ENCODE results near the gene CIAPIN1. TPM values are rescaled to one million over a fixed set of nuclear protein-coding genes. Genes with fewer than 3 reads are reported as not detected.
A peak's percentile ranks its signal among the peaks of the same experiment; 100 is the strongest.

The CIAPIN1 gene
- 10 to 100 TPM; 44.5 to 74.9 (median 58.4) TPM for total RNA-seq

- peak; percentile 96 to 99 (median 99) for ATAC-seq (replicated peaks in 6 of 8)
- WGBS, 10 experiments, result 0 to 10% (median 0%) methylated on average over 1 to 9 of the region's 68 CpGs; no CpG with 5 or more reads in 3 of the 10 experiments
- in situ Hi-C loops (cut with MboI; ENCODE audit: low pct_unique_long_range_greater_than_20kb in 2 of 9, low sequenced_read_pairs in 9 of 9, unreplicated experiment in 9 of 9), result no loop called here
- Histone ChIP-seq H3K27ac (peak within 1 kb of the TSS; percentile 81 to 89), H3K4me1 (replicated peaks in 1 of 2) (peaks cover 11 to 16% of the 10 kb centered on the region in 2 donors), H3K4me3 (peak within 1 kb of the TSS; percentile 64 to 94 (median 77))
Measured at GRCh38 chr16:57447186-57447962, at the start of gene CIAPIN1, which contains the start of gene COQ9. Gene CIAPIN1, minus strand, starts transcription at chr16:57447385. Its CDS starts 6,457 bp downstream, at chr16:57440928. Gene COQ9, plus strand, starts transcription at chr16:57447479. Its CDS starts 27 bp downstream, at chr16:57447506.

DNA sequence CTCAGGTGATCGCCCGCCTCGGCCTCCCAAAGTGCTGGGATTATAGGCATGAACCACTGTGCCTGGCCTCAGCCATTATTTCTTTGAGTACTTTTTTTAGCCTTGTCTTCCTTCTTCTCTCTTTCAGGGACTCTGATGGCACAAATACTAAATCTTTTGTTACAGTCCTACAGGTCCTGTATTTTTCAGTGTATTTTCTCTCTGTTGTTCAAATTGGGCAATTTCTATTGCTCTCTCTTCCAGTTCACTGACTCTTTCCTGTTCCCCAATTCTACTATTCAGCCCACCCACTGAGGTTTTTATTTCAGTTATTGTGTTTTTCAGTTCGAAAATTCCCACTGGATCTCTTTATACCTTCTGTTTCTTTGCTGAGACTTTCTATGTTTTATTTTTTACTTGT, 46.6 kb upstream of the CIAPIN1 start:
- in situ Hi-C loops (cut with MboI; ENCODE audit: low pct_unique_long_range_greater_than_20kb in 2 of 9, low sequenced_read_pairs in 9 of 9, unreplicated experiment in 9 of 9), result no loop called here
- Histone ChIP-seq H3K4me3 (no peak overlapping the region), H3K27ac (no peak overlapping the region), H3K4me1 (replicated peaks in 1 of 2) (peaks cover 5 to 6% of the 10 kb centered on the region in 2 donors)
- 0 to 80% (median 34%) methylated on average over 1 to 4 of the region's 4 CpGs for WGBS, 10 experiments
- ATAC-seq (replicated peaks in 6 of 8), result no peak

DNA sequence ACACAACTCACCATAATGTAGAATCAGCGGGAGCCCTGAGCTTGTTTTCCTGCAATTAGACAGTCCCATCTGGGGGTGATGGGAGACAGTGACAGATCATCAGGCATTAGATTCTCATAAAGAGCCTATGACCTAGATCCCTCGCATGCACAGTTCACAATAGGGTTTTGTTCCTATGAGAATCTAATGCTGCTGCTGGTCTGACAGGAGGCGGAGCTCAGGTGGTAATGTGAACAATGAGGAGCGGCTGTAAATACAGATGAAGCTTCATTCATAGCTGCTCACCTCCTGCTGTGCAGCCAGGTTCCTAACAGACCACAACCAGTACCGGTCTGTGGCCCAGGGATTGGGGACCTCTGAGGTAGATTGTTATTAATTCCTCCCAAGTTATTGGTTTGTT, 42.0 kb upstream of the CIAPIN1 start:
- Histone ChIP-seq H3K27ac (no peak overlapping the region), H3K4me3 (no peak overlapping the region), H3K4me1 (replicated peaks in 1 of 2) (peaks cover 5 to 8% of the 10 kb centered on the region in 2 donors)
- WGBS, 10 experiments, result 73 to 100% (median 100%) methylated on average over 1 to 3 of the region's 5 CpGs; no CpG with 5 or more reads in 3 of the 10 experiments
- in situ Hi-C loops (cut with MboI; ENCODE audit: low pct_unique_long_range_greater_than_20kb in 2 of 9, low sequenced_read_pairs in 9 of 9, unreplicated experiment in 9 of 9), result no loop called here
- ATAC-seq (replicated peaks in 6 of 8), result no peak

DNA sequence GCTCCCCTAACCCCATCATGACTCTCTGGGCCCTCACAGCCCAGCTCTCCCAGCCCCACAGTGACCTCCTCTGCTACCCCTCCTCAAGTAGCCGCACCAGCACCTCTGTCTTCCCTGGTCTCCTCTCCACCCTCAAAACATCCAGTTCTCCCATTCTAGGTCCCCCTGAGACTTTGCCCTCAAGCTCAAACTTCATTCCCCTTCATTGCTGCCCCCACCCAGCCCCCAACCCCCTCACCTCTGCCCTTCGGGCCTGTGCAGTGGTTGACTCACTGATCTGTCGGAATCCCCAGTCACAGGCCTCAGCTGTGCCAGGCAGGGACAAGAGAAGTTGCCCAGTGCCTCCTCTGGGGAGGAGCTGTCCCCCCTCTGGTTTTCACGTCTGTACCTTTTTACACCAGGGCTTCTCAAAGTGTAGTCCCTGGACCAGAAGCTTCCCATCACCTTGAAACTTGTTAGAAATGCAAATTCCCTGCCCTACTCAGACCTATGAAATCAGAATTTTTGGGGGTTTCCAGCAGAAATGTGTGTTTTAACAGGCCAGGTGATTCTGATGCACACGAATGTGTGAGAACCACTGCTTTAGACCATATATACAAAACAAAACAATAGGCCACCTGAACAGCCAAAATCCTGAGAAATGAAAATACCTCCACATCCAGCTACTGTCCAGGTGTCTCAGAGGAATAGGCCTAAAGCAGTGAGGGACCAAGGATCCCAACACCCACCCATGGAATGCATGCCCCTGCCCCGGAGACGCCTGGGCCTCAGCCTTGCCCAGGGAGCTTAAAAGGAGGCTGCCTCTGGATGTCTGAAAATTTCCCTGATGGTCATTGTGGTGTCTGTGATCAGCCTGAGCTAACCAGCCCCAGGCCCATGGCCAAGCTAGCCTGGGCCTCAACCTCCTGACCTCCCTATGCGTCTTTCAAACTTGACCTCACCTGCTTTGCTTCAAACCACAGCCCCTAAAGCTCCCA, 40.0 kb upstream of the CIAPIN1 start:
- WGBS, 10 experiments, result 67 to 100% (median 90%) methylated on average over 2 to 3 of the region's 8 CpGs; no CpG with 5 or more reads in 5 of the 10 experiments
- no peak overlapping the region for H3K27ac ChIP-seq
- ATAC-seq (replicated peaks in 6 of 8), result no peak
- H3K4me1 ChIP-seq (replicated peaks in 1 of 2), result peaks cover 5 to 8% of the 10 kb centered on the region in 2 donors
- H3K4me3 ChIP-seq, result peak overlapping the region; percentile 42 to 74 (median 56)
- in situ Hi-C loops (cut with MboI; ENCODE audit: low pct_unique_long_range_greater_than_20kb in 2 of 9, low sequenced_read_pairs in 9 of 9, unreplicated experiment in 9 of 9), result no loop called here

- Histone ChIP-seq H3K27ac (no peak within 1 kb of the TSS), H3K4me3 (peak within 1 kb of the TSS; percentile 42 to 74 (median 56)), H3K4me1 (replicated peaks in 1 of 2) (peaks cover 5 to 8% of the 10 kb centered on the region in 2 donors)
- peak; percentile 94 to 99 (median 95) for ATAC-seq (replicated peaks in 6 of 8)
- in situ Hi-C loops (cut with MboI; ENCODE audit: low pct_unique_long_range_greater_than_20kb in 2 of 9, low sequenced_read_pairs in 9 of 9, unreplicated experiment in 9 of 9), result no loop called here
- no CpG with 5 or more reads among the region's 73 CpGs for WGBS, 10 experiments
Measured at GRCh38 chr16:57485916-57486857, 39.0 kb upstream of the CIAPIN1 start, which contains the start of gene DOK4. Gene DOK4, minus strand, starts transcription at chr16:57486493. Its CDS starts 6,986 bp downstream, at chr16:57479507.

DNA sequence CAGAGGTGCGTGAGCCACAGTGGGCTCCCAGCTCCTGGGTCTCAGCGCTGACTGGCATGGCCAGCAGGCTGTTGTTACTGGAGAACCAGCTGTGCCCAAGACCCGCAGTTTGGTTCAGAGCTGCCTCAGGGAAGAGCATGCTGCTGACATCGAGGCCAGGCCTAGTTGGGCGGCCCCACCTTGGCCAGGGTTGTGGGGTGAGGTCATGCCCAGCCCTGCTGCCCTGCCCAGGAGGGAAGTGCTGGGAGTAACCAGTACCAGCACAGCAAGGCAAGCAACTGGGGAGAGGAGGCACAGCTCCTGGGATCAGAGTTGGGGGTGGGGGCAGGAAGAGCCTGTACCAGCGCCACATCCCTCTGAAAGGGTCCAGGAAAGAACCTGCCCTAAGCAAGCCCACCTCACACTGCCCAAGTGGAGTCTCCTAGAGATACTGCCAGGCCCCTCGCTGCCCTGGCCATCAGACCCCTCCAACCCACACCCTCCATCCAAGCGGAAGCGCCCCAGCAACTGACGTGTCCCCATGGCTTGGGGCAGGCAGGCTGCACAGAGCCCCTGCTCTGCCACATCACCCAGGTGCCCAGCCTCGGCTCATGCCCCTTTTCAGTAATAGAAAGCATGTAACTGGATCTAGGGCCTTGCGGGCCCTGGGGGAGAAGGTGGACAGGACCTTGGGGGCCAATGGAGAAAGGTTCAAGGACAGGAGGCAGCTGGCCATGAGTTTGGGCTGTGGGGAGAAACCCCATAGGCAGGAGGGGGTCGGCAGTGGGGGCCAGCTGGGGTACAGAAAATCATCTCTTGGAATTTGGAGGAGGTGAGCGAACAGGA, 38.1 kb upstream of the CIAPIN1 start:
- in situ Hi-C loops (cut with MboI; ENCODE audit: low pct_unique_long_range_greater_than_20kb in 2 of 9, low sequenced_read_pairs in 9 of 9, unreplicated experiment in 9 of 9), result no loop called here
- no peak overlapping the region for H3K27ac ChIP-seq
- peak in 2 of 8 experiments; percentile 10 to 16 for ATAC-seq (replicated peaks in 6 of 8)

GRCh38 chr16:57484515-57485005, 37.4 kb upstream of the CIAPIN1 start:
- no peak overlapping the region for H3K27ac ChIP-seq

More for the DNA sequence above, 38.1 kb upstream of the CIAPIN1 start:
- Histone ChIP-seq H3K4me3 (peak overlapping the region; percentile 42 to 74 (median 56)), H3K4me1 (replicated peaks in 1 of 2) (peaks cover 7 to 10% of the 10 kb centered on the region in 2 donors)
- 44 to 100% (median 89%) methylated on average over 1 to 9 of the region's 14 CpGs; no CpG with 5 or more reads in 4 of the 10 experiments for WGBS, 10 experiments

DNA sequence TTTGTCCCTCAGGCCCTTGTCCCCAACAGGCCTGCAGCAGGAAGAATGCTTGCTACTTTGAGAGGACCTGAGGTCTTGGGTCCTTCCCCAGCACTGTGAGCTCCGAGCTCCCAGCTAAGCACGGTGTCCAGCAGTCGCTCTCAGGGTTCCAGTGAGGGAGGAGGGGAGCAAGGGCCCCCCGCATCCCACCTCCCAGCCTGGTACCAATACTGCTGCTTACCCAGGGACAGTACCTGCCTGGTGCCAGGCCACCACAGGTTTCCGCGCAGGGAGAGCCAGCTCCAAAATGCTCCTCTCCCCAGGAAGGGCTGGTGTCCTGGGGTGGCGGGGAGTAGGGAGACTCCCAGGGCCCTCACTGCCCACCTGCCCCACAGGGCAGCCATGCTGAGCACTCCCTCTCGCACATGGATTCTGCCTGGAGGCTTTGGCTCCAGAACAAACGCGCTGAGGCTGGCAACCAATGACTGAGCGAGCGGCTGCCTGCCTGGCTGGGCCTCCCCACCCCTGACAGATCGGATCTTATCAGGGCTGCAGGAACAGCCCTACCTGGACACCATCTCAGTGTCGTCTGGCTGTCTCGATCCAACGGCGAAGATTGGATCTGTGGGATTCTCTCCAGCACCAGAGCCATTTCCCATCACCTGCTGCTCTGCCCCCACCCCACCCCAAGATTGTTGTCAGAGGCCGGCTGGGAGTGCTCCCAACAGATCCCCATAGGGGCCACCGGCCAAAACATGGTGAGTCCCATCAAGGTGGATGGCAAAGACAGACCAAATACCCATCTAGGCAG, 36.7 kb upstream of the CIAPIN1 start:
- H3K4me3 ChIP-seq, result no peak overlapping the region
- 60 to 97% (median 80%) methylated on average over 1 to 9 of the region's 19 CpGs; no CpG with 5 or more reads in 3 of the 10 experiments for WGBS, 10 experiments
- in situ Hi-C loops (cut with MboI; ENCODE audit: low pct_unique_long_range_greater_than_20kb in 2 of 9, low sequenced_read_pairs in 9 of 9, unreplicated experiment in 9 of 9), result no loop called here
- ATAC-seq (replicated peaks in 6 of 8), result no peak
- H3K4me1 ChIP-seq (replicated peaks in 1 of 2), result peaks cover 21 to 22% of the 10 kb centered on the region in 2 donors
- H3K27ac ChIP-seq, result no peak overlapping the region

More at GRCh38 chr16:57484515-57485005, 37.4 kb upstream of the CIAPIN1 start:
- no peak for ATAC-seq (replicated peaks in 6 of 8)
- Histone ChIP-seq H3K4me1 (replicated peaks in 1 of 2) (peaks cover 15 to 17% of the 10 kb centered on the region in 2 donors), H3K4me3 (no peak overlapping the region)
- in situ Hi-C loops (cut with MboI; ENCODE audit: low pct_unique_long_range_greater_than_20kb in 2 of 9, low sequenced_read_pairs in 9 of 9, unreplicated experiment in 9 of 9), result no loop called here
- 17 to 100% (median 85%) methylated on average over 1 to 4 of the region's 8 CpGs; no CpG with 5 or more reads in 4 of the 10 experiments for WGBS, 10 experiments

DNA sequence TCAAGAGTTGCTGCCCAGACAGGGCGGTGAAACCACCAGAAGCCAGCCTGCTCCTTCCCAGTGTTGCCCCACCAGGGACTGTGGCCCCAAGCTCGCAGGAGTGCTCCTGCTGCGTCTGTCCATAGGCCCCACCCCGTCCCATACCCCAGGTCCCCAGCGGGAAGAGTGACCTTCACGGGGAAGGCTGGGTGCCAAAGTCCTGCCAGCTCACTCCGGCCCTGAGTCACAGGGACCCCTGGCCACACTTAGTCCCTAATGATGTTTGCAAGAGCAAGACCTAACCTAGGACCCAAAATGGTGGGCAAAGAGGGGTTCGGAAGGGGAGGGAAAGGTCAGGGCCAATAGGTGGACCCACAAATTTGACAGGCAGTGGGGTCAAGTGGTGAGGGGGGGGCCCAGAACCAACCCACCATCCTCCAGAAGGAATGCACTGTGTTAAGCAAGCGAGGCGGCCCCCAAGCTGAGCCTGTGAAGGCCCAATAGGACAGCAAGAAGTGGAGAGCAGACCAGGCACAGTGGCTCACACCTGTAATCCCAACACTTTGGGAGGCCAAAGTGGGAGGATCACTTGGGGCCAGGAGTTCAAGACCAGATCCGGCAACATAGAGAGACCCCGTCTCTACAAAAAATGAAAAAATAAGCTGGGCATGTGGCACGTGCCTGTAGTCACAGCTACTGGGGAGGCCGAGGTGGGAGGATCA, 35.8 kb upstream of the CIAPIN1 start:
- no peak overlapping the region for H3K27ac ChIP-seq

DNA sequence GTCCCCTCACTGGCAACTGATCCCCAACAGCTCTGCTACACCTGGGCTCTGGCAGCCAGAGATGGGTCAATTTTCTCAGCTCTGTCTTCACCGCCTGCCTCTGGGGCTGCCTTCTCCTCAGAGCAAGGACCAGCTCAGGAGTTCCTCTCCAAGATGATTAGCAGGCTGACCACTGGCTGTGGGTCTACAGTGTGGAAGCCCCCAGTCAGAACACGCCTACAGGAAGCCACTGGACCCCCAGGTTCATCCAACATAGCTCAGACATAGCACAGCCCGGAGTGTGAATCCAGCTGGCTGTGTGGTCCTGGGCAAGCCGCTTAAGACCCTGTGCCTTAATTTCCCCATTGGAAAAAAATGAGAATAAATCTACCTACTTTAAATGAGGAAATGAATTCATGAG, 34.2 kb upstream of the CIAPIN1 start:
- WGBS, 10 experiments, result 20 to 100% (median 82%) methylated on average over 1 to 2 of the region's 4 CpGs; no CpG with 5 or more reads in 6 of the 10 experiments

More for the DNA sequence above, 35.8 kb upstream of the CIAPIN1 start:
- 70 to 100% (median 93%) methylated on average over 1 to 5 of the region's 14 CpGs; no CpG with 5 or more reads in 1 of the 10 experiments for WGBS, 10 experiments
- Histone ChIP-seq H3K4me1 (replicated peaks in 1 of 2) (peaks cover 31% of the 10 kb centered on the region in 2 donors), H3K4me3 (no peak overlapping the region)
- in situ Hi-C loops (cut with MboI; ENCODE audit: low pct_unique_long_range_greater_than_20kb in 2 of 9, low sequenced_read_pairs in 9 of 9, unreplicated experiment in 9 of 9), result no loop called here
- no peak for ATAC-seq (replicated peaks in 6 of 8)

More for the DNA sequence above, 34.2 kb upstream of the CIAPIN1 start:
- H3K4me3 ChIP-seq, result no peak overlapping the region
- in situ Hi-C loops (cut with MboI; ENCODE audit: low pct_unique_long_range_greater_than_20kb in 2 of 9, low sequenced_read_pairs in 9 of 9, unreplicated experiment in 9 of 9), result no loop called here
- no peak overlapping the region for H3K27ac ChIP-seq
- ATAC-seq (replicated peaks in 6 of 8), result no peak
- peaks cover 37 to 39% of the 10 kb centered on the region in 2 donors for H3K4me1 ChIP-seq (replicated peaks in 1 of 2)
